ENCODE results near the gene CNMD.
"Not testable (repeated sequence)": the region's sequence is repeated elsewhere in the genome, so short reads cannot be mapped to it uniquely, and the experiment has no call there.

GRCh38 chr13:52721356-52721755 is 18.3 kb downstream of the CNMD start:
- not testable (repeated sequence) for TF ChIP-seq CTCF, POLR2A (IDR thresholded peaks at IDR 0.05)
